CD14-positive monocyte (primary cell): ENCODE results near the gene NPLOC4. TPM values are rescaled to one million over a fixed set of nuclear protein-coding genes. Genes with fewer than 3 reads are reported as not detected.

ENCODE experiments used
- DNase-seq, 3 donors: peaks; one replicate each; pipeline ENCODE4 v3.0.0-alpha.2; 2011 to 2022
- H2AFZ ChIP-seq: 2 replicates; pipeline ENCODE4 v1.6.0; 2012; ENCODE audit warnings: mild to moderate bottlenecking, low read depth, low read length, inconsistent platforms; ENCODE audit not compliant: insufficient read depth, poor library complexity, severe bottlenecking
- H3K27ac ChIP-seq, 2 donors: 1 replicate in 1 of 2; 2 replicates in 1 of 2; pipeline ENCODE4 v1.5.1; 2012 to 2013; ENCODE audit warnings: low read length in 2 of 2, control low read depth in 1 of 2, inconsistent platforms in 1 of 2, low read depth in 1 of 2, mild to moderate bottlenecking in 1 of 2
- H3K27me3 ChIP-seq, 2 donors: one replicate each; pipeline versions ENCODE4 v1.6.0 to v1.6.1; 2011 to 2013; ENCODE audit warnings: low read length in 2 of 2; ENCODE audit not compliant: control insufficient read depth in 2 of 2, insufficient read depth in 2 of 2
- H3K36me3 ChIP-seq, 2 donors: replicated peaks in 1 of 2; 1 replicate in 1 of 2; 2 replicates in 1 of 2; pipeline versions ENCODE4 v1.5.1 to v1.6.1; 2012 to 2013; ENCODE audit warnings: low read length in 2 of 2, control low read depth in 1 of 2, inconsistent platforms in 1 of 2, mild to moderate bottlenecking in 1 of 2; ENCODE audit not compliant: insufficient read depth in 2 of 2, control insufficient read depth in 1 of 2
- H3K4me1 ChIP-seq, 2 donors: 1 replicate in 1 of 2; 2 replicates in 1 of 2; pipeline versions ENCODE4 v1.5.1 to v1.6.1; 2012 to 2013; ENCODE audit warnings: low read length in 2 of 2, control low read depth in 1 of 2, inconsistent platforms in 1 of 2, mild to moderate bottlenecking in 1 of 2, moderate library complexity in 1 of 2; ENCODE audit not compliant: insufficient read depth in 2 of 2, control insufficient read depth in 1 of 2
- H3K4me2 ChIP-seq: replicated peaks from 2 replicates; pipeline ENCODE3; 2012; ENCODE audit warnings: low read length, moderate library complexity, mild to moderate bottlenecking; ENCODE audit not compliant: poor library complexity, severe bottlenecking; ENCODE audit errors: extremely low read depth
- H3K4me3 ChIP-seq, 3 experiments: fragments of 200-600 bp in 1 of 3; sonication (generic) in 1 of 3; replicated peaks in 1 of 3; 1 replicate in 2 of 3; 2 replicates in 1 of 3; pipeline ENCODE4 v1.5.1; 2011 to 2013; ENCODE audit warnings: low read length in 3 of 3, mild to moderate bottlenecking in 3 of 3, control low read depth in 2 of 3, low read depth in 2 of 3, inconsistent platforms in 1 of 3, moderate library complexity in 1 of 3
- H3K79me2 ChIP-seq: 2 replicates; pipeline ENCODE4 v1.6.0; 2012; ENCODE audit warnings: mild to moderate bottlenecking, control low read depth, inconsistent platforms, low read length, moderate library complexity; ENCODE audit not compliant: insufficient read depth
- H3K9ac ChIP-seq: 2 replicates; pipeline ENCODE4 v1.6.0; 2017; ENCODE audit warnings: low read length, mild to moderate bottlenecking; ENCODE audit not compliant: insufficient read depth, poor library complexity, severe bottlenecking
- H3K9me3 ChIP-seq, 2 donors: replicated peaks in 1 of 2; 1 replicate in 1 of 2; 2 replicates in 1 of 2; pipeline versions ENCODE4 v1.5.1 to v1.6.1; 2012 to 2013; ENCODE audit warnings: low read length in 2 of 2, control low read depth in 1 of 2; ENCODE audit not compliant: control insufficient read depth in 1 of 2, insufficient read depth in 1 of 2
- H4K20me1 ChIP-seq: 2 replicates; pipeline ENCODE4 v1.6.0; 2012; ENCODE audit warnings: mild to moderate bottlenecking, low read length, control low read depth, moderate library complexity; ENCODE audit not compliant: insufficient read depth
- H3K27ac Mint-ChIP-seq, 7 donors: one replicate each; pipeline ENCODE4 v1.8.0; 2020; ENCODE audit warnings: mild to moderate bottlenecking in 7 of 7, mixed read lengths in 7 of 7, moderate library complexity in 6 of 7, inconsistent platforms in 2 of 7
- H3K27me3 Mint-ChIP-seq, 3 donors: one replicate each; pipeline ENCODE4 v1.8.0; 2021 to 2022; ENCODE audit warnings: low read depth in 3 of 3, mild to moderate bottlenecking in 3 of 3, mixed read lengths in 3 of 3, moderate library complexity in 3 of 3, inconsistent platforms in 1 of 3
- H3K36me3 Mint-ChIP-seq, 2 donors: one replicate each; pipeline ENCODE4 v1.8.0; 2020; ENCODE audit warnings: mixed read lengths in 2 of 2, inconsistent platforms in 1 of 2, mild to moderate bottlenecking in 1 of 2
- H3K4me1 Mint-ChIP-seq: one replicate; pipeline ENCODE4 v1.8.0; 2020; ENCODE audit warnings: mild to moderate bottlenecking, mixed read lengths
- H3K4me3 Mint-ChIP-seq, 2 donors: one replicate each; pipeline ENCODE4 v1.8.0; 2020; ENCODE audit warnings: mild to moderate bottlenecking in 2 of 2, mixed read lengths in 2 of 2, moderate library complexity in 1 of 2
- H3K9me3 Mint-ChIP-seq, 7 donors: one replicate each; pipeline ENCODE4 v1.8.0; 2020 to 2022; ENCODE audit warnings: mixed read lengths in 7 of 7, mild to moderate bottlenecking in 6 of 7, moderate library complexity in 6 of 7, inconsistent platforms in 2 of 7
- WGBS: methylation state at CpG from one replicate; pipeline ENCODE4 v1.1.5; 2013; ENCODE audit warnings: missing lambda C conversion rate; ENCODE audit not compliant: insufficient coverage; 5-methylcytosine and 5-hydroxymethylcytosine counted together
- intact Hi-C, 2 donors: fragments of 100-400 bp; cut with micrococcal nuclease; formaldehyde crosslinking; loops; one replicate each; pipeline versions ENCODE4 v1.15.0 to v1.15.1; 2023
- polyA plus RNA-seq, 3 donors: library from polyadenylated mRNA; depleted of rRNA in 1 of 3; unstranded in 2 of 3; stranded (reverse) in 1 of 3; fragments of 300-500 nt in 2 of 3; fragments of >200 nt in 1 of 3; fragmentation: Illumina TruSeq in 2 of 3; gene quantifications; 1 replicate in 2 of 3; 2 replicates in 1 of 3; pipeline ENCODE4 v1.2.3, GENCODE V29; 2012 to 2021
- TF ChIP-seq, protein P1 (sequence below): fragments of 200-600 bp; IDR thresholded peaks from one replicate; pipeline ENCODE4 v1.8.0; 2022; ENCODE audit warnings: antibody characterized with exemption, mild to moderate bottlenecking

NPLOC4 gene
- polyA plus RNA-seq, 3 donors, result 92.1 to 112 (median 106) TPM

- WGBS, result 98% methylated on average over 19 of the region's 20 CpGs
- Histone ChIP-seq H4K20me1 (peaks cover 77% of the 10 kb centered on the region), H3K27me3 (no peaks in the 10 kb centered on the region), H3K4me3 (no peak overlapping the region), H2AFZ (no peak overlapping the region), H3K9me3 (no peaks in the 10 kb centered on the region), H3K9ac (no peak overlapping the region), H3K36me3 (peaks cover 64% of the 10 kb centered on the region in 2 donors), H3K79me2 (peaks cover 86% of the 10 kb centered on the region), H3K4me2 (no peak overlapping the region), H3K27ac (no peak overlapping the region), H3K4me1 (peaks cover 22 to 25% of the 10 kb centered on the region in 2 donors)
- Mint-ChIP-seq H3K27ac (peak overlapping the region in 1 of 7 donors; percentile 42), H3K4me1 (peaks cover 25% of the 10 kb centered on the region), H3K4me3 (no peak overlapping the region), H3K36me3 (peaks cover 54 to 68% of the 10 kb centered on the region in 2 donors), H3K9me3 (no peaks in the 10 kb centered on the region), H3K27me3 (peaks cover 0 to 1% (median 0%) of the 10 kb centered on the region in 3 donors)
- TF ChIP-seq, protein P1, sequence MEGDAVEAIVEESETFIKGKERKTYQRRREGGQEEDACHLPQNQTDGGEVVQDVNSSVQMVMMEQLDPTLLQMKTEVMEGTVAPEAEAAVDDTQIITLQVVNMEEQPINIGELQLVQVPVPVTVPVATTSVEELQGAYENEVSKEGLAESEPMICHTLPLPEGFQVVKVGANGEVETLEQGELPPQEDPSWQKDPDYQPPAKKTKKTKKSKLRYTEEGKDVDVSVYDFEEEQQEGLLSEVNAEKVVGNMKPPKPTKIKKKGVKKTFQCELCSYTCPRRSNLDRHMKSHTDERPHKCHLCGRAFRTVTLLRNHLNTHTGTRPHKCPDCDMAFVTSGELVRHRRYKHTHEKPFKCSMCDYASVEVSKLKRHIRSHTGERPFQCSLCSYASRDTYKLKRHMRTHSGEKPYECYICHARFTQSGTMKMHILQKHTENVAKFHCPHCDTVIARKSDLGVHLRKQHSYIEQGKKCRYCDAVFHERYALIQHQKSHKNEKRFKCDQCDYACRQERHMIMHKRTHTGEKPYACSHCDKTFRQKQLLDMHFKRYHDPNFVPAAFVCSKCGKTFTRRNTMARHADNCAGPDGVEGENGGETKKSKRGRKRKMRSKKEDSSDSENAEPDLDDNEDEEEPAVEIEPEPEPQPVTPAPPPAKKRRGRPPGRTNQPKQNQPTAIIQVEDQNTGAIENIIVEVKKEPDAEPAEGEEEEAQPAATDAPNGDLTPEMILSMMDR, result no peak
- DNase-seq, result no peak
- intact Hi-C loops, result no loop called here
Observed at GRCh38 chr17:81686614-81687013, 49.7 kb upstream of the NPLOC4 start.

DNA sequence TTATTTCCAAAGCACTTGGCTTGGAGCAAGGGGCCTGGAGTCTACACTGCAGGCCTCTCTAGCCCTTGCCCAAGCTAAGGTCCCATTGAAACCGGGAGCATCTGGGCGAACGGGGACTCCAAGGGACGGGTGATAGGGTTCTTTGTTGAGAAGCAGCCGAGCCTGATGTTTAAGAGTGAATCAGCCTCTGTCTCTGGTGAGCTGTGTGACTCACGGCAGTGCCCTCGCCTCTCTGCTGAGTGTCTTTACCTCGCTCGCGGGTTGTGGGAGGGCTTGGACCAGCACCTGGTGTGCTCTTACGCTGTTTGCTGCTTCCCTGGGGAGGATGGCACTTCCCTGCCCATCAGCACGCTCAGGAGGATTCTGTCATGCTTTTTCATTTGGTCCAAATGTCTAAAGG lies 48.2 kb upstream of the NPLOC4 start:
- peaks cover 22 to 25% of the 10 kb centered on the region in 2 donors for H3K4me1 ChIP-seq
- peak overlapping the region; percentile 51 to 94 for H3K27ac ChIP-seq
- peak overlapping the region in 2 of 3 experiments; percentile 97 to 99 for H3K4me3 ChIP-seq
- H3K9ac ChIP-seq, result peak overlapping the region; percentile 98
- DNase-seq, result peak in 1 of 3 donors; percentile 34
- TF ChIP-seq, protein P1, result no peak
- peaks cover 62% of the 10 kb centered on the region for H4K20me1 ChIP-seq
- H3K4me2 ChIP-seq, result peak overlapping the region; percentile 93
- Mint-ChIP-seq H3K27ac (peak overlapping the region; percentile 60 to 98 (median 93)), H3K36me3 (peaks cover 44 to 62% of the 10 kb centered on the region in 2 donors), H3K9me3 (no peaks in the 10 kb centered on the region), H3K4me3 (peak overlapping the region; percentile 87 to 92), H3K4me1 (peaks cover 25% of the 10 kb centered on the region), H3K27me3 (peaks cover 0 to 1% (median 0%) of the 10 kb centered on the region in 3 donors)
- peaks cover 55 to 58% of the 10 kb centered on the region in 2 donors for H3K36me3 ChIP-seq
- intact Hi-C loops, result no loop called here
- peaks cover 86% of the 10 kb centered on the region for H3K79me2 ChIP-seq
- 92% methylated on average over 12 of the region's 12 CpGs for WGBS
- H3K27me3 ChIP-seq, result no peaks in the 10 kb centered on the region
- H2AFZ ChIP-seq, result no peak overlapping the region
- no peaks in the 10 kb centered on the region for H3K9me3 ChIP-seq
